NCI-H2227 (cell line): Measurements from ENCODE around the gene ATG2B.
"Not testable (repeated sequence)": the region's sequence is repeated elsewhere in the genome, so short reads cannot be mapped to it uniquely, and the experiment has no call there.

ENCODE experiments used
- DNase-seq: peaks from one replicate; lab custom pipeline; 2025; ENCODE audit not compliant: unreplicated experiment; lab: John Stamatoyannopoulos, UW

Gene ATG2B

GRCh38 chr14:96383445-96383844 lies 20.3 kb upstream of the ATG2B start:
- no peak for DNase-seq

- DNase-seq, result no peak
Observed at GRCh38 chr14:96380735-96381134, 17.6 kb upstream of the ATG2B start.

GRCh38 chr14:96376093-96376492 lies 13.0 kb upstream of the ATG2B start:
- no peak for DNase-seq

GRCh38 chr14:96373538-96373937 lies 10.4 kb upstream of the ATG2B start:
- DNase-seq, result no peak

GRCh38 chr14:96370528-96370927 lies 7.4 kb upstream of the ATG2B start:
- DNase-seq, result no peak

- DNase-seq, result no peak
Observed at GRCh38 chr14:96368534-96368933, 5.4 kb upstream of the ATG2B start.

GRCh38 chr14:96364962-96365361 lies 1.8 kb upstream of the ATG2B start:
- no peak for DNase-seq

GRCh38 chr14:96363751-96364336 lies 703 bp upstream of the ATG2B start:
- DNase-seq, result peak; percentile 53

- peak; percentile 62 for DNase-seq
Observed at GRCh38 chr14:96362071-96362964, 823 bp downstream of the ATG2B start.

- no peak for DNase-seq
Observed at GRCh38 chr14:96359959-96360358, 3.2 kb downstream of the ATG2B start.

GRCh38 chr14:96357216-96357615 lies 5.9 kb downstream of the ATG2B start:
- DNase-seq, result no peak

GRCh38 chr14:96354246-96354645 lies 8.9 kb downstream of the ATG2B start:
- no peak for DNase-seq

GRCh38 chr14:96352708-96353107 lies 10.4 kb downstream of the ATG2B start:
- no peak for DNase-seq

GRCh38 chr14:96351986-96352385 lies 11.2 kb downstream of the ATG2B start:
- DNase-seq, result no peak

GRCh38 chr14:96349286-96350075 lies 13.7 kb downstream of the ATG2B start:
- no peak for DNase-seq

GRCh38 chr14:96347957-96348356 lies 15.2 kb downstream of the ATG2B start:
- DNase-seq, result not testable (repeated sequence)

GRCh38 chr14:96345669-96346068 lies 17.5 kb downstream of the ATG2B start:
- DNase-seq, result no peak

GRCh38 chr14:96341323-96341722 lies 21.8 kb downstream of the ATG2B start:
- DNase-seq, result no peak

- no peak for DNase-seq
Observed at GRCh38 chr14:96338551-96338950, 24.6 kb downstream of the ATG2B start.

- no peak for DNase-seq
Observed at GRCh38 chr14:96324219-96324618, 38.9 kb downstream of the ATG2B start.

- no peak for DNase-seq
Observed at GRCh38 chr14:96320605-96321004, 42.5 kb downstream of the ATG2B start.

- DNase-seq, result no peak
Observed at GRCh38 chr14:96318836-96319235, 44.3 kb downstream of the ATG2B start.
